C4-2B (cell line): ENCODE data around the gene SMCO4.

Source experiments
- H3K27ac ChIP-seq: fragments of 450-650 bp; 2 replicates; pipeline ENCODE4 v1.5.1; 2017
- ZFX ChIP-seq: fragments of 450-650 bp; IDR thresholded peaks from 2 replicates; pipeline ENCODE4 v1.6.1; 2017
- TF ChIP-seq, protein P1 (sequence below): fragments of 450-650 bp; conservative IDR thresholded peaks from 2 replicates; pipeline ENCODE4 v1.5.1; 2017; ENCODE audit warnings: mild to moderate bottlenecking

Gene SMCO4

DNA sequence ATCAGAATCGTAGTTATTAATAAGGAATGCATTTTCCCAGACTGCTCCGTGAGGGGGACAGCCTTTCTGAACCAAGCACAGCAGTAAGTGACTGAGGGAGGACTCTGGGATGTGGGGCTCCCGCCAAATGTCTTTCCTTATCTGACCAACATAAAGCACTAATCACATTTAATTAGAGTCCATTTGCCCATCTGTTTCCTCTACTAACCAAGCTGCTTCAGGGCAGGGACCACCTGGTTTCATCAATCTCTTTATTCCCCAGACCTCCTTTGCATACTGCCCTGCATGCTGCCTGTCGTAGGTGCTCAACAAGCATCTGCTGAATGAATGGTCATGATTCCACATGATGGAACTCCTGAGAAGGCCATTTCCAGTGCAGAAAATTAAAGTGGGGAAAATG, 29.4 kb downstream of the SMCO4 start:
- TF ChIP-seq ZFX, result no peak
- TF ChIP-seq, protein P1, sequence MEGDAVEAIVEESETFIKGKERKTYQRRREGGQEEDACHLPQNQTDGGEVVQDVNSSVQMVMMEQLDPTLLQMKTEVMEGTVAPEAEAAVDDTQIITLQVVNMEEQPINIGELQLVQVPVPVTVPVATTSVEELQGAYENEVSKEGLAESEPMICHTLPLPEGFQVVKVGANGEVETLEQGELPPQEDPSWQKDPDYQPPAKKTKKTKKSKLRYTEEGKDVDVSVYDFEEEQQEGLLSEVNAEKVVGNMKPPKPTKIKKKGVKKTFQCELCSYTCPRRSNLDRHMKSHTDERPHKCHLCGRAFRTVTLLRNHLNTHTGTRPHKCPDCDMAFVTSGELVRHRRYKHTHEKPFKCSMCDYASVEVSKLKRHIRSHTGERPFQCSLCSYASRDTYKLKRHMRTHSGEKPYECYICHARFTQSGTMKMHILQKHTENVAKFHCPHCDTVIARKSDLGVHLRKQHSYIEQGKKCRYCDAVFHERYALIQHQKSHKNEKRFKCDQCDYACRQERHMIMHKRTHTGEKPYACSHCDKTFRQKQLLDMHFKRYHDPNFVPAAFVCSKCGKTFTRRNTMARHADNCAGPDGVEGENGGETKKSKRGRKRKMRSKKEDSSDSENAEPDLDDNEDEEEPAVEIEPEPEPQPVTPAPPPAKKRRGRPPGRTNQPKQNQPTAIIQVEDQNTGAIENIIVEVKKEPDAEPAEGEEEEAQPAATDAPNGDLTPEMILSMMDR, result no peak
- no peak overlapping the region for H3K27ac ChIP-seq

DNA sequence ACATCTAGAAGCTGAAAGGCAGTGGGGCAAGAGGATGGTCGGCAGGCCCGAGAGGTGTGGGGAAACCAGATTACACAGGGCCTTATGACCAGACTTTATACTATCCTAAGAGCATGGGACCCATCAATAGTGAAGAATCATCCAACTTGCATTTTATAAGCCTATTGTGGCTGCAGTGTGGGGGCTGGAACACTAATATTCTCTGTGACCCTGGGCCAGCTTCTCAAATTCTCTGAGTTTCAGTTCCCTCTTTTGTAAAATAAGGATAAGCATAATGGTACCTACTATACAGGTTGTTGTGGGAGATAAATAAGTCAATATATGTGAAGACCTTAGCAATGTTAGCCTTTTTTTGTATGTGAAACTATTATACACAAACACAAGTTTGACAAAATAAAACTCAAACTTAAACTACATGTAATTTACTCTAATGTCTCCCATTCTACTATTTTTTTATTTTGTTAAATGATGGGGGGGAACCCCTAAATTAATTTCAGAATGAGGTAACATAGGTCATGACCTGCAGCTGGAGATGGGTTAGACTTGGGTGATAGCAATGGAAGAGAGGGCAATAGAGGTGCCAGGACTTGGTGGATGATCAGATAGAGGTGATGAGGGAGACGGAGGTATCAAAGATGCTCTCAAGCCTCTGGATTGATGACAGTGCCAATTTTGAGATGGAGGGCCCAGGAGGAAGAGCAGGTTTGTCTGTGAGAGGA, 30.1 kb downstream of the SMCO4 start:
- TF ChIP-seq, protein P1, result no peak
- no peak for TF ChIP-seq ZFX

DNA sequence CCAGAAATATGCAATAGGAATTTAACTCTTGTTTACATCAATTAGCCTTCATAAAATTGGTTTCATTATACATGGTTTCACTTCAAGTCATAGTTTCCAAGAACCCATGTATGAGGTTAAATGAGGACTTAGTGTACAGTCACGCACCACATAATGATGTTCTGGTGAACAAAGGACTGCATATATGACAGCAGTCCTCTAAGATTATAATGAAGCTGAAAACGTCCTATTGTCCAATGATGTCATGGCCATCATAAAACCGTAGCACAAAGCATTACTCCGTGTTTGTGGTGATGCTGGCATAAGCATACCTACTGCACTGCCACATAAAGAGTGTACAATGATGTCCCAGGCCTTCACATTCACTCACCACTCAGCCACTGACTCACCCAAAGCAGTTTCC, 31.1 kb downstream of the SMCO4 start:
- no peak overlapping the region for H3K27ac ChIP-seq

More for the DNA sequence above, 30.1 kb downstream of the SMCO4 start:
- H3K27ac ChIP-seq, result no peak overlapping the region

DNA sequence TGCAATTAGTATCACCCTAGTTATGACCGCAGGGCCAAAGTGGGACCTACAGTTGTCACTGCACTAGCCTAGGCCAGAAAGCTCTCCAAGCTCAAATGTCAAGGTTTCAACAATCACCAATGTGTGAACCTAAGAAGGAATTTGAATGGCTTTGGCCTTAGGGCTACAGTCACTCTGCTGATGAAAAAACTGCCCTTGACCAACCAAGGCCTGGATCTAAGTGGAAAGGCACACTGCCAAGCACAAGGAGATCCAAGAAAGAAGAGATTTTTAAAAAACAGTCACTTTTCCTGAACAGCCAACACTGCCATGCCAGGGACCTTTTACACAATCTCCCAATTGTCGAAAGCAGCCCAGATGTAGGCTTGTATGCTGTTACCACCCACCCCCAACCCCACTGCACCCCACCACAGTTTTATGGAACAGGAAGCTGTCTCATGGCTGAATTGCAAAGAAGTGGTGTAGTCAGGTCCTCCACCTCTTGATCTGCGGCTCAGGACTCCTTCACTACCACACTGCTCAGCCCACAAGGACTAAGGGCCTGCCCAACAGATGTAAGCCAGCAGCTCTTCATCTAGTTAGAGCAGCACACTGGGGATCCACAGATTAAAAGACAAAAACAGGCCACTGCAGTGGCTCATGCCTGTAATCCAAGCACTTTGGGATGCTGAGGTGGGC, 32.9 kb downstream of the SMCO4 start:
- no peak overlapping the region for H3K27ac ChIP-seq
- TF ChIP-seq, protein P1, result no peak

More for the DNA sequence above, 31.1 kb downstream of the SMCO4 start:
- TF ChIP-seq ZFX, result no peak
- TF ChIP-seq, protein P1, result no peak

DNA sequence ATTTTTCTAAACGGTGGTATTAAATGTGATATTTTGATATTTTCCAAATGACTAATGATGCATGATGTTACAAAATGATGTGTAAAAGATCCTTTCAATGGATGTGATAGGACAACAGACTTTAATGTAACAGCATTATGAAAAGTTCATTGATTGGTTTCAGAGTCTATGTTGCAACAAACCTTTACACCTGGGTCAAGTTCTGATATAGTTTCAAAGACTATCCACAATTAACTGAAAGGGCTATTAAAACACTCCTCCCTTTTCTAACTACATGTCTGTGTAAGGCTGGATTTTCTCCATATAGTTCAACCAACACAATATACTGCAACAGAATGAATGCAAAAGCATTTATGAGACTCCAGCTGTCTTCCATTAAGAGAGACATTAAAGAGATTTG, 35.7 kb downstream of the SMCO4 start:
- no peak overlapping the region for H3K27ac ChIP-seq
- TF ChIP-seq, protein P1, result no peak
- no peak for TF ChIP-seq ZFX

DNA sequence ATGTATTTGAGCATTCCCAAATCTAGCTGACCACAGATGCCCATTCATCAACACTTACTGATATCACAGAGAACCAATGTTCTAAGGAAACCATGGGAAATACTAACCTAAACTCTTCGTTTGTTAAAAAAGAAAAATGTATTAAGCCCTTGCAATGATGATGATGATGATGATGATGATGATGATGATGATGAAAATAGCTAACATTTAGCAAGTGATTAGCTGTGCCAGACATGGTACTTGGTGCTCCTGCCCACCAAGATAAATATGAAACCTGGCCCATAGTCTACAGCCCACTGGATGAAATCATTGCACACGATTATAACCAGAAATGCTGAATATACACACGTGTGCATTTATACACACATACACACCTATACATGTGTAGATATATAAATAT, 37.5 kb downstream of the SMCO4 start:
- H3K27ac ChIP-seq, result no peak overlapping the region
- TF ChIP-seq, protein P1, result no peak
- no peak for TF ChIP-seq ZFX
